SJSA1 (cell line): ENCODE results near the gene COQ3. TPM values are rescaled to one million over a fixed set of nuclear protein-coding genes. Genes with fewer than 3 reads are reported as not detected.

Experiments
- DNase-seq, 2 experiments: peaks; one replicate each; pipeline ENCODE4 v3.0.0-alpha.2; 2015 to 2020; ENCODE audit warnings: low spot score in 2 of 2, low read depth in 1 of 2
- H3K27ac ChIP-seq: fragments of 250-450 bp; sonication (Bioruptor Pico); 2 replicates; pipeline ENCODE4 v1.5.1; 2020; ENCODE audit warnings: mild to moderate bottlenecking, moderate library complexity
- H3K27me3 ChIP-seq: fragments of 250-450 bp; sonication (Bioruptor Pico); replicated peaks from 2 replicates; pipeline ENCODE4 v1.5.1; 2020; ENCODE audit warnings: mild to moderate bottlenecking, moderate library complexity
- H3K36me3 ChIP-seq: fragments of 250-450 bp; sonication (Bioruptor Pico); 2 replicates; pipeline ENCODE4 v1.5.1; 2020; ENCODE audit warnings: mild to moderate bottlenecking
- H3K4me1 ChIP-seq: fragments of 250-450 bp; sonication (Bioruptor Pico); replicated peaks from 2 replicates; pipeline ENCODE4 v1.6.1; 2021; ENCODE audit warnings: mild to moderate bottlenecking
- H3K4me3 ChIP-seq: fragments of 250-450 bp; sonication (Bioruptor Pico); 2 replicates; pipeline ENCODE4 v1.5.1; 2020; ENCODE audit warnings: mild to moderate bottlenecking
- H3K9me3 ChIP-seq: fragments of 250-450 bp; sonication (Bioruptor Pico); replicated peaks from 2 replicates; pipeline ENCODE4 v1.5.1; 2020; ENCODE audit warnings: mild to moderate bottlenecking
- total RNA-seq: library from RNA; depleted of rRNA; stranded (reverse); fragments of >200 nt; shearing (Covaris generic); gene quantifications from 2 replicates; pipeline ENCODE4 v1.2.3, GENCODE V29; 2014; rRNA removed

COQ3 gene
- total RNA-seq, 1 experiment from 2014 or later = 11.5 TPM

GRCh38 chr6:99334526-99335127, 59.4 kb downstream of the COQ3 start:
- peak; percentile 48 to 49 for DNase-seq
- no peaks in the 10 kb centered on the region for H3K27me3 ChIP-seq
- no peaks in the 10 kb centered on the region for H3K9me3 ChIP-seq
- H3K36me3 ChIP-seq = peaks cover 20% of the 10 kb centered on the region
- H3K4me1 ChIP-seq = no peaks in the 10 kb centered on the region; the same call in 1 of the 2 replicates
- no peak overlapping the region for H3K27ac ChIP-seq
- H3K4me3 ChIP-seq = no peak overlapping the region

GRCh38 chr6:99333068-99333467, 60.9 kb downstream of the COQ3 start:
- Histone ChIP-seq H3K27me3 (no peaks in the 10 kb centered on the region), H3K27ac (no peak overlapping the region), H3K4me3 (no peak overlapping the region), H3K36me3 (peaks cover 22% of the 10 kb centered on the region), H3K9me3 (no peaks in the 10 kb centered on the region), H3K4me1 (no peaks in the 10 kb centered on the region; the same call in 1 of the 2 replicates)
- no peak for DNase-seq

DNA sequence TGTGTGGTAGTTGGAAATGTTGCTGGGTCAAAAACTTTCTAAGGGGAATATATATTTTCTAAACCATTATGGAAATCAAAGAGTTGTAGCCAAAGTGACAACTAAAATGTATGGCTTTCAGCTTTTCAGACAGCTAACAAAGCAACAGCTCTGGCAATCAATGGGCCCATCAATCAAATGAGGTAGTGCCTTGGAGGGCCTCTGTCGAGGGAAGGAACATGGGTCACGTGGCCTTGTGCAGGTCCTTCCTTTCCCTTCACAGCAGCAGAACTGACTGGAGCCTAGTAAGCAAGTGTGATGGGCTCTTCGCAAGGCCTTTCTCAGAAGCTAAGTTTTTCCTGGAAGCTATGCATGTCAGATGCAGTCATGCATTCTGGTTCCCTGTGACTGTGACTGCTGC, 62.5 kb downstream of the COQ3 start:
- no peaks in the 10 kb centered on the region for H3K27me3 ChIP-seq
- H3K27ac ChIP-seq = no peak overlapping the region
- no peak overlapping the region for H3K4me3 ChIP-seq
- H3K4me1 ChIP-seq = no peaks in the 10 kb centered on the region; the same call in 1 of the 2 replicates
- no peak for DNase-seq
- H3K36me3 ChIP-seq = peaks cover 26% of the 10 kb centered on the region
- H3K9me3 ChIP-seq = no peaks in the 10 kb centered on the region

GRCh38 chr6:99330159-99330558, 63.8 kb downstream of the COQ3 start:
- Histone ChIP-seq H3K4me1 (no peaks in the 10 kb centered on the region; the same call in 1 of the 2 replicates), H3K36me3 (peaks cover 36% of the 10 kb centered on the region), H3K27ac (no peak overlapping the region), H3K27me3 (no peaks in the 10 kb centered on the region), H3K4me3 (no peak overlapping the region), H3K9me3 (no peaks in the 10 kb centered on the region)
- DNase-seq = peak; percentile 40 to 55

DNA sequence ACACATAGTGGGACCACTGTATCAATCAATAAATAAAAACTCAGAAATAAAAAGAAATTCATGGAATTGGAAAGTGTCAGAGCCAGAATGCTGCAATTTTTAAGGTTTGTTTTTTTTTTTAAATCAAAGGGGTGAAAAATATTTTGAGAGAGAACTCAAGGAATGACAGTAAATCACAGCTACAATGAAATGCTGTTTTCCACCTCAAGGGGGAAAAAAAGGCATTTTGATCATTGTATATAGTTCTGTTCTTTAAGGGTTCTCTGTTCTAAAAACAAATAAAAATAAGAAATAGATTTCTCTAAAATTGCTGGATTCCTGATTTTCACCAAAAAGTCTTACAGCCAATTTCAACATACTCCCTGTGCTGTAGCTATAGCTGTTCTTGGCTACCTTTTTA, 69.0 kb downstream of the COQ3 start:
- H3K27me3 ChIP-seq = no peaks in the 10 kb centered on the region
- H3K4me3 ChIP-seq = no peak overlapping the region
- H3K9me3 ChIP-seq = no peaks in the 10 kb centered on the region
- DNase-seq = no peak
- no peak overlapping the region for H3K27ac ChIP-seq
- H3K4me1 ChIP-seq = no peaks in the 10 kb centered on the region
- peaks cover 24% of the 10 kb centered on the region; the same call in 1 of the 2 replicates for H3K36me3 ChIP-seq

Other genes starting within 250 kb of the COQ3 start
- gene FAXC, start 44.5 kb downstream of the COQ3 start, total RNA-seq = 10.5 and 20.5 TPM in 2 replicates
- gene PNISR, start 31.1 kb upstream of the COQ3 start, total RNA-seq = 29.2 and 47.1 TPM in 2 replicates
- 12.0 and 14.8 TPM in 2 replicates for gene USP45, start 121.2 kb upstream of the COQ3 start, total RNA-seq
- 114 and 120 TPM in 2 replicates for gene CCNC, start 174.5 kb upstream of the COQ3 start, total RNA-seq
- gene PRDM13, start 212.6 kb upstream of the COQ3 start, total RNA-seq = not detected in 2 replicates